RWPE2 (cell line): ENCODE results near the gene NEGR1.

Source experiments
- ATAC-seq: fragments of 200-7000 bp; cut with Tn5 transposase; 3 replicates; pipeline ENCODE4 v1.9.1; 2021; ENCODE audit warnings: low read depth
- DNase-seq: peaks from one replicate; pipeline ENCODE4 v3.0.0-alpha.2; 2020; ENCODE audit warnings: low spot score
- H3K27ac ChIP-seq: fragments of 450-650 bp; 2 replicates; pipeline ENCODE4 v1.5.1; 2017; ENCODE audit warnings: mild to moderate bottlenecking; ENCODE audit not compliant: poor library complexity, severe bottlenecking
- H3K27me3 ChIP-seq: fragments of 250-450 bp; sonication (Bioruptor Pico); 2 replicates; pipeline ENCODE4 v1.5.1; 2021; ENCODE audit warnings: mild to moderate bottlenecking, moderate library complexity; ENCODE audit not compliant: insufficient read depth, poor library complexity, severe bottlenecking
- H3K36me3 ChIP-seq: fragments of 250-450 bp; sonication (Bioruptor Pico); 2 replicates; pipeline ENCODE4 v1.5.1; 2020; ENCODE audit warnings: low read depth, mild to moderate bottlenecking, moderate library complexity
- H3K4me1 ChIP-seq: fragments of 250-450 bp; sonication (Bioruptor Pico); 2 replicates; pipeline ENCODE4 v1.5.1; 2021; ENCODE audit warnings: mild to moderate bottlenecking, moderate library complexity; ENCODE audit not compliant: insufficient read depth, poor library complexity, severe bottlenecking
- H3K4me3 ChIP-seq: fragments of 250-450 bp; sonication (Bioruptor Pico); 2 replicates; pipeline ENCODE4 v1.5.1; 2021; ENCODE audit warnings: mild to moderate bottlenecking, moderate library complexity; ENCODE audit not compliant: severe bottlenecking
- H3K9me3 ChIP-seq: fragments of 250-450 bp; sonication (Bioruptor Pico); 2 replicates; pipeline ENCODE4 v1.5.1; 2021; ENCODE audit warnings: mild to moderate bottlenecking, moderate library complexity; ENCODE audit not compliant: severe bottlenecking
- TF ChIP-seq, protein P1 (sequence below): fragments of 450-650 bp; IDR thresholded peaks from one replicate; pipeline ENCODE4 v1.5.1; 2017; ENCODE audit warnings: mild to moderate bottlenecking, moderate library complexity; ENCODE audit not compliant: poor library complexity, severe bottlenecking

The NEGR1 gene

DNA sequence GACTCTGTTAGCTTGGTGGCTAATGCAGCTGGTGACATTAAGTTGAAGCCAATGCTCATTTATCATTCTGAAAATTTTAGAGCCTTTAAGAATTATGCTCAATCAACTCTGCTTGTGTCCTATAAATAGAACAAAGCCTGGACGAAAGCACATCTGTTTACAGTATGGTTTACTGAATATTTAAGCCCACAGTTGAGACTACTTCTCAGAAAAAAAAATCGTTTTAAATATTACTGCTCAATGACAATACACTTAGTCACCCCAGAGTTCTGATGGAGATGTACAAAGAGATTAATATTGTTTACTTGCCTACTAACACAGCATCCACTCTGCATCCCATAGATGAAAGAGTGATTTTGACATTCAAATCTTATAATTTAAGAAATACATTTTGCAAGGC, 79.6 kb downstream of the NEGR1 start:
- no peak for ATAC-seq

DNA sequence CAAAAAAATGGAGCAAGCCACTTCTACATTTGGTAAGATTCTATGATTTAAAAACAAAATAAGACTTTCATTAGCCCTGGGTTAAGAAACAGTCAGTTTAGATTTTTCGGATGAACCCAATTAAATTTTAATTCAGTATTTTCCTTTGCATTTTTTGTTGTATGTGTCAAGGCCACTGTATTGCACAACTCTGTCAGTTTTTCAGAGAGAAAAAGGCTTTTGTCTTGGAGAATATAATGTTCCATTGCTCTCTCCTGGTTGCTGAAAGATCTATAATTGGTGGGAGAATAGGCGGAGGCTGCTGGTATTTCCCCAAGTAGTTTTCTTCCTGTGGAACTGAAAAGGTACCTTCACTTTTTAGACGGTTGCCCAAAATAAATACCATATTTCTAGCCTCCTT, 84.6 kb downstream of the NEGR1 start:
- Histone ChIP-seq H3K4me1 (no peaks in the 10 kb centered on the region), H3K27ac (no peak overlapping the region), H3K27me3 (no peaks in the 10 kb centered on the region), H3K9me3 (no peaks in the 10 kb centered on the region), H3K4me3 (no peak overlapping the region), H3K36me3 (no peaks in the 10 kb centered on the region)
- ATAC-seq (no peak), DNase-seq (no peak)
- TF ChIP-seq, protein P1, sequence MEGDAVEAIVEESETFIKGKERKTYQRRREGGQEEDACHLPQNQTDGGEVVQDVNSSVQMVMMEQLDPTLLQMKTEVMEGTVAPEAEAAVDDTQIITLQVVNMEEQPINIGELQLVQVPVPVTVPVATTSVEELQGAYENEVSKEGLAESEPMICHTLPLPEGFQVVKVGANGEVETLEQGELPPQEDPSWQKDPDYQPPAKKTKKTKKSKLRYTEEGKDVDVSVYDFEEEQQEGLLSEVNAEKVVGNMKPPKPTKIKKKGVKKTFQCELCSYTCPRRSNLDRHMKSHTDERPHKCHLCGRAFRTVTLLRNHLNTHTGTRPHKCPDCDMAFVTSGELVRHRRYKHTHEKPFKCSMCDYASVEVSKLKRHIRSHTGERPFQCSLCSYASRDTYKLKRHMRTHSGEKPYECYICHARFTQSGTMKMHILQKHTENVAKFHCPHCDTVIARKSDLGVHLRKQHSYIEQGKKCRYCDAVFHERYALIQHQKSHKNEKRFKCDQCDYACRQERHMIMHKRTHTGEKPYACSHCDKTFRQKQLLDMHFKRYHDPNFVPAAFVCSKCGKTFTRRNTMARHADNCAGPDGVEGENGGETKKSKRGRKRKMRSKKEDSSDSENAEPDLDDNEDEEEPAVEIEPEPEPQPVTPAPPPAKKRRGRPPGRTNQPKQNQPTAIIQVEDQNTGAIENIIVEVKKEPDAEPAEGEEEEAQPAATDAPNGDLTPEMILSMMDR = no peak

More for the DNA sequence above, 79.6 kb downstream of the NEGR1 start:
- no peak for DNase-seq
- Histone ChIP-seq H3K27ac (no peak overlapping the region), H3K27me3 (no peaks in the 10 kb centered on the region), H3K36me3 (no peaks in the 10 kb centered on the region), H3K4me1 (no peaks in the 10 kb centered on the region), H3K9me3 (no peaks in the 10 kb centered on the region), H3K4me3 (no peak overlapping the region)
- TF ChIP-seq, protein P1 = no peak

DNA sequence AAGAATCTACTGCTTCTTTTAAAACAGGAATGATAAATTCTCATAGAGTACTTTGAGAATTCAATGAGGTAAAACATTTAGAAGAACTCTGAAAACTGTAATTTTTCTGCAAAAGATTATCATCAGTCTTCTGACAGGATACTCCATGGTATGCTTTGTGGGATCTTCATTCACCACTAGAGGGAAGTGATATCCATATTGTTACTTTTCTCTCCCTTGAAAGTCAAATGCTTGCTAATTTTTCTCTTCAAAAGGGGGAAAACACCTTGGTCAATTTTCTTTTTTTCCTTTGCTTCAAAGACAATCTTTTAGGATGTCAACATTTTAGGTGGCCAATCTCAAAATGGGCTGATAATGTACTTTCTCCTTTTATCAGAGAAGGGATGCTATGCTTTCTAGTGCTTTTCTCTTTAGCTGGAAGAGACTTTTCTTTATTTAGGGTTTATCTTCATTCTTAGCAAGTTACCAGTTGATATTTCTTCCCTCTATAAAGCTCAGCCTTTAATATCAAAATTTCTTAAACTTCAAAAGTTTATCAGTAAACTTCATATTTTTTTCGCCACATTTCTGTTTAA, 95.5 kb downstream of the NEGR1 start:
- no peak for DNase-seq
- Histone ChIP-seq H3K4me3 (no peak overlapping the region), H3K4me1 (no peaks in the 10 kb centered on the region), H3K27ac (no peak overlapping the region), H3K36me3 (no peaks in the 10 kb centered on the region), H3K27me3 (no peaks in the 10 kb centered on the region), H3K9me3 (no peaks in the 10 kb centered on the region)
- ATAC-seq = peak; percentile 58; the same call in 1 of the 3 replicates
- TF ChIP-seq, protein P1 = peak; percentile 83

DNA sequence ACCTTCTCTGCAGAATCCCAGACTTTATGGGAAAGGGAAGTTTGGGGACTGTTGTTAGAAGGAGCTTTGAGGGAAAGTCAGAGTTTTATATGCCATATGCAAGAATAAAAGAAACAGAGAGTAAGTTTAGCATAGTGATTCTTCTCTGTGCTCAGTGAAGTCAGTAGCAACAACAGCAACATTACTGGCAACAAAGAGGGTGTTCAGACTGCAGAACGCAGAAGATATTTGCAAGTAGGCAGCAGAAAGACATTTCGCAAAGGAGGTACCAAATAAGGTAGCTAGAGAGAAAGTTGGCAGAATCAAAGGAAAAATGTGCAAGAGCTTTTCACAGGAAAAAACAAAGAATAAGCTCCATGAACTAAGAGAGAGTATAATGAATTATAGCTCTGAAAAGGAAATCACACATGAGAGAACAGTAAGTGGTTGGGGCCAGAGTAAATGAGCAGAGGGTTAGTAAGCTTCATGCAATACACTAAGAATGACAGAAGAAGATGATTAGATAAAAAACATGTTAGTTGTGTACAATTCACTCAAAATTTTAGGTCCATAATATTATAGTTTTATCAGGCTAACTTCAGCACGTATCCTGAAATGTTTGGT, 98.1 kb downstream of the NEGR1 start:
- Histone ChIP-seq H3K4me3 (no peak overlapping the region), H3K27me3 (no peaks in the 10 kb centered on the region), H3K4me1 (no peaks in the 10 kb centered on the region), H3K36me3 (no peaks in the 10 kb centered on the region), H3K27ac (no peak overlapping the region), H3K9me3 (no peaks in the 10 kb centered on the region)
- DNase-seq (no peak), ATAC-seq (no peak)
- TF ChIP-seq, protein P1 = no peak

DNA sequence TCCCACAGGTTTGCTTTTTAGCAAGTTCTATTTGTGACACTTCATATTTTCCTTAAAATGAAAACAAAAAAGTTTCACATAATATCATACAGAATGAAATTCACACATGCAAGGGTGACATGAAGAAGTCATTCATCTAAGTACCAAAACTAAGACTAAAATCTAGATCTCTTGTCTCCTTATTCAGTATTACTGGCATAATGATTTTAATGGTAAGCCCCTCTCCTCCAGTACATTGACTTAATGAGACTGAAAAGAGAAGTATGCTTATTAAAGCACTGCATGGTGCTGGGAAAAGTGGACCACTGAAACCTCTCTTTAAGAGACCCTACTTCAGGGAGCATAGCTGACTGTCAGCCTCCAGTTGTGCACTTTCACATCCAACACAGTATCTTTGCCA, 99.5 kb downstream of the NEGR1 start:
- DNase-seq (no peak), ATAC-seq (no peak)
- Histone ChIP-seq H3K36me3 (no peaks in the 10 kb centered on the region), H3K27ac (no peak overlapping the region), H3K4me1 (no peaks in the 10 kb centered on the region), H3K27me3 (no peaks in the 10 kb centered on the region), H3K9me3 (no peaks in the 10 kb centered on the region), H3K4me3 (no peak overlapping the region)
- TF ChIP-seq, protein P1 = no peak
